OCI-M1 (cell line): ENCODE measurements around the gene RAI14.
"Not testable (repeated sequence)": the region's sequence is repeated elsewhere in the genome, so short reads cannot be mapped to it uniquely, and the experiment has no call there.

Experiments used
- DNase-seq: peaks from one replicate; lab custom pipeline; 2025; lab: John Stamatoyannopoulos, UW

Gene RAI14

DNA sequence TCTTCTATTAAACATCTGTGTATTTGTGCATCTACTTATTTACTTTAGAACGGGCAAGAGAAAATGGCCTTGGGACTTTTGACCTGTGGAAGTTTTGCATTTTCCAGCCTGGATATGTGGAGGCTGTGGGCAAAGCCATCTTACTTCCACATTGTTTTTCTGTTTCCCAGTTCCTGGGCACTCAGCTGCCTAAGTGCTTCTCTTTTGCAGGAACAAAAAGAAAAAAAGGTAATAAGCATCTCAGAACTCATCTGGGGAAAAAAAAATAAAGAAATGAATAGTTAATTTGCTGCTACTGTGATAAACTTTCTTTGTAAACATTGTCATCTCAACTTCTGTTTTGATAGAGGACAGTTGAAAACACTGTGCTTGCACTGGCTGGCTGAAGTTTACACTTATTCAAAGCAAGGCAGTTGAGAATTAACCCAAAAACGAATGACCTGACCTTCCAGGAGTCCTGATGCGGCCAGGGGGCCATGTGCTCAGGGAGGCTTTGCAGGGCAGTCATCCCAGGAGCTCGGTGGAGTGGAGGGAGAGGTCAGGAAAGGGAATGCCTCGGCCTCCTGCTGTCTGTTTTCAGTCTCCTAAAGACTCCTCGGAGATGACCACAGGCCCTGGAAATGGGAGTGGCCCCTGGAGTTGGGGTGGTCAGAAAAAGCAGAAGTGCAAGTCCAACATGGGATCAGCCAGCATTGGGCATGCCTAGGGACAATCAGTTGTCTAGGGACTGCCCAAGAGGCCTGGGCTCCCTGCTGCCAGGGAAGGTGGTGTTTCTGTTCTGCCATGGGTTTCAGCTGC, 75.5 kb downstream of the RAI14 start:
- peak; percentile 70 for DNase-seq

DNA sequence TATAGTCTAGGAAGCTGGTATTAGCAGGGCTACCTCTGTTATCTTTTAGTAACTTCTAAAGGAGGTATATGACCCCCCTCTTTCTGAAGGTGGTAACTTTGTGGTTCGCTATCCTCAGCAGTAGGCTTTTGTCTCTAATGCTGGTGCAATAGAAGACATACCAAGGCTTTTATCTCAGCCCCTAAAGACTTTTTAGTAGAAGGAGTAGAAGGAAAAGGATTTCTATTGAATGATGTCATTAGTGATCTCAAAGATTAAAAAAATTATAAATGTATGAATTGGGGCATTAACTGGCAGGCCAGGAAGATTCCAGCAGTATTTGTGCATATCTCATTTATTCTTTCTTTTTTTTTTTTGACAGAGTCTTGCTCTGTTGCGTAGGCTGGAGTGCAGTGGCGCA, 78.2 kb downstream of the RAI14 start:
- DNase-seq, result no peak

DNA sequence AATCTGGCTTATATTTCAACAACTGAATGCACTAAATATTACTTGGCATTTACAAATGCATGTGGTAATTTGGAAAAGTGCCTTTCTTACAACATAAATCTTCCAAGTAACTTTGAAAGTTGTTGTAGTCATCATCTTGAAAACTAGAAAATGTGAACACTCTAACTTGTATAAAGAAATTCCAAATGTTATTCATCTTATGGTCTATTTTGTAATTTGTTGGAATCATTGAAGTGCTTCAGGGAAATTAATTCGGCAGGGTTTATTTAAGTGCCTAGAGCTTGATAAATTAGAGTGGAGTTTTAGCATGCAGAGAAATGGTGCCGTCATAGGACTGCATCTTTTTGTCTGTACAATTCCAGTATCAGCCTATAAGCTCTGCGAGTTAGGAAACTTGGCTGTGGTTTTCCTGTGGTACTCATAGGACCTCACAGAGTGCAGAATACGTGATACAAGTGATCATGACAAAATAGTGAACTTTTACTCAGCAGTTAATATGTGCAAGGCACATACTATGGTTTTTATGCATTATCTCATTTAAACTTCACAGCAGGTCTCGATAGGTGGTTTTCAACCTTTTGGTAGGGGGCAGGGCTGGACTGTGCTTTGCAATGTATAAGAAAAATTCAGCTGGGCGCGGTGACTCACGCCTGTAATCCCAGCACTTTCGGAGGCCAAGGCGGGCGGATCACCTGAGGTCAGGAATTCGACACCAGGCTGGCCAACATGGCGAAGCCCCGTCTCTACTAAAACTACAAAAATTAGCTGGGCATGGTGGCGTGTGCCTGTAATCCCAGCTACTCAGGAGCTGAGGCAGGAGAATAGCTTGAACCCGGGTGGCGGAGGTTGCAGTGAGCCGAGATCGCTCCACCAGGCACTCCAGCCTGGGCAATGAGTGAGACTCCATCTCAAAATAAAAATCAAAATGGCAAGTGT, 79.6 kb downstream of the RAI14 start:
- DNase-seq, result no peak

GRCh38 chr5:34736445-34737115, 80.5 kb downstream of the RAI14 start:
- no peak for DNase-seq

DNA sequence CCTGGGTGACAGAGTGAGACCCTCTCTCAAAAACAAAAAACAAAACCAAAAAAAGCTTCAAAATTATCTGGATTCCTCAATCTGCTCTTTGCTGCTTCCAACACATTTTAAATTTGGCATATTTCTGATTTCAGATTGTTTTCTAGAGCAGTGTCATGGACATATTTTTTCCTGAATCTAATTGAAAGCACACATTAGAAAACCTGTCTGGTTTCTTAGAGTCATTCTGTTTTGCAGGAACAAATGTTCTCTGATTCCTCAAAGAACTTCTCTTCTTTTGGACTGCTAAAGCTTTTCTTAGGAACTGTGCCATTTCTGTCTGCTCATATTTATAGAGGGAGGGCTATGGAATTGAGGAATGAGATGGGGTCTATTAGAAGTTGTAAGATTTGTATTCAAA, 81.6 kb downstream of the RAI14 start:
- DNase-seq, result no peak

DNA sequence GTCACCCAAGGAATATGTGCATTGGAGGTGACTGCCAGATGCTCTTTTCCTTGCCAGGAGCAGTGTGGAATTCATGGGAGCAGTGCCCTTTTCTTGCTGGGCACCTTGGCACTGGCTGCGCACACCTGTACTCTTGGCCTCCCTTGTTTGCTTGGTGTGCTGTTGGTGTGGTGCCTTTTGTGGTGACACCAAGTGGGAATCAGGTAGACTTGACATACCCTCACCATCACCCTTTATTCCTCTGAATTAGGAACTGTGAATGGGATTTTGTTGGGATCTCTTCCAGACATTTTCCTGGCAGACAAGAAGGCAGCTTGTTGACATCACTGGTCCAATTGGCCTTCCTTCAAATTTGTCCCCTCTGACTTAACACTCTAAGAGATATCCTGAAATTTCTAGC, 82.3 kb downstream of the RAI14 start:
- DNase-seq, result no peak

DNA sequence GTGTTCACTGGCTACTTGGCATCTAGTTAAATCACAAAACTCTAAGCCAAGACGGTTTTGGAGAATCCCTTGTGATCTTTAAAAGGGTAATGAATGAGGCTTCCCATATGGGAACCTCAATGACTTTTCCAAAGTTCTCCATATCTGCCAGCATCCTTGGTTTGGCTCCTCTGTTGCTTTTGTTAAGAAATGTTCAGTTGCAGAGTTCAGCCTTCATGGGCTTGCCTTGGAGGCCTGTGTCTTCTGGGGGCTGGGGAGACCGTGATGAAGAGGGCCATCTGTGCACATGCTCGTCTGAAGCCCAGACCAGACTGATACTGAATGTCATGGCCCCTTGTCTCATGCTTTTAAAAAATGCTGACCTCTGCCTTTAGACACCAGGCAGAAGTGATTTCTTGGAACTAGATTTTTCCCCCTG, 84.3 kb downstream of the RAI14 start:
- DNase-seq, result no peak

DNA sequence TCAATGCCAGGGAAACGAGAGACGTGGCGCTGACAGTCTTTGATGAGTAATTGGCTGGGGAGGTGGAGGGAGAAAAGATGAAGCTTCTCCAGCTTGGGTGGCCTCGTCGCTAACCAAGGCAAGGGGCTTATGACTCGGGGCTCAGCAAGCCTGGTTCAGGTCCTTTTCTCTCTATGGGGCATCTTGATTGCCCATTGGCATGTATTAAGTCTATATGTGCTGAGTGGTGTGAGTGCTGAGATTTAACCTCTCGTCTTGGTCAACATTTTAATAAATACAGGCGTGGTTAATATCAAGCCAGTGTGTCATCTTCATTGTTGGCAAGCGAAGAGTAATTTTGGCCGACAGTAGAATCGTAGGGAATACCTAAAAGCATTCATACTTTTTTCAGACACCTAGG, 85.9 kb downstream of the RAI14 start:
- DNase-seq, result no peak

DNA sequence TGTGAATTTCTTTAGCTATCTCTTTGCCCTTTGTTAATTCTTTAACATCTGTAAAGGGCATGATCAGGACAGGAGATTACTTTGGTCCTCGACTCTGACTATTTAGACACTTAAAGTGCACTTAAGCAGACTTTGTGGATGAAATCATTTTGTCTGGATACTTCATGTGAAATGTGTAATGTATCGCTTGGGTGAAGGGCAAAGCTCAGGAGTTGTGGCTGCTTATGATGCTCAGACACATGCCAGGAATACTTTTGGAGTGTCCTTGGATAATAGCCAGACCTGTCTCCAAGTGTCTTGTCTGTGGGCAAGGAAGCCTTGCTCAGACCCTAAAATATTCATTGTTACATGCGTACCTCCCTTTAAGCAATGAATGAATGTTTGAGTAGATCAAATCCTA, 87.8 kb downstream of the RAI14 start:
- no peak for DNase-seq

DNA sequence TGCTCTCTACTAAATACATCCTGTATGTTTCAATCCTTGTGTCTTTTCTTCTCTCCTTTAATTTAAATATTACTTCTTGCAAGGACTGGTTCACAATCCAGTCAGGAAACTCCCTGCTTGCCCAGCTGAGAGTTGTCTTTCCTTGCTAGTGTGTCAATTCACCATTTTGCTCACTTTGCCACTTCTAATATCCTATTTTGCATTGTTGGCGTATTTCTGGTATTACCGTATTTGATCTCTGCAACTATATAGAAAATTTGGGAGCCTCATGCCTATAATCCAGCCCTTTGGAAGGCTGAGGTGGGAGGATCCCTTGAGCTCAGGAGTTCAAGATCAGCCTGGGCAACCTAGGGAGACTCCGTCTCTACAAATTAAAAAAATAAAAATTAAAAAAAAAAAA, 92.3 kb downstream of the RAI14 start:
- no peak for DNase-seq

GRCh38 chr5:34749431-34749873, 93.3 kb downstream of the RAI14 start:
- DNase-seq, result no peak

DNA sequence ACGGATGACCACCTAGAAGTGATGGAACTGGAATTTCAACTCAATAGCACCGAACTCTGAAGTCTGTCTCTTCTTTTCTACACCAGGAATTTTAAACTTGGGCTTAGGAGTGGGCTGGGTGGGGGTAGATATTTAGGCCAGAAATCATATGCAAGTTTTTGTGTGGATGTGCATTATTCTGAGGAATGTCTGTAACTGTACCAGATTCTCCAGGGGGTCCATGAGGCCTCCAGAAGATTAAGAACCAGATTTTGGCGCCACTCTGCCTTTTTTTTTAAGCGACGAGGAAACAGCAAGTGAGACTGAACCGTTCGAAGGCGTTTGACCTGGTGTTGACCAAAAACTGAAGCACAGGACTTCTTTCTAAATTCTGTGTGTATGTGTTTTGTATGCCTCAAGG, 94.1 kb downstream of the RAI14 start:
- no peak for DNase-seq

GRCh38 chr5:34751807-34752736, 95.9 kb downstream of the RAI14 start:
- no peak for DNase-seq

- not testable (repeated sequence) for DNase-seq
These were observed 97.1 kb downstream of the RAI14 start for GRCh38 chr5:34753236-34753635.

DNA sequence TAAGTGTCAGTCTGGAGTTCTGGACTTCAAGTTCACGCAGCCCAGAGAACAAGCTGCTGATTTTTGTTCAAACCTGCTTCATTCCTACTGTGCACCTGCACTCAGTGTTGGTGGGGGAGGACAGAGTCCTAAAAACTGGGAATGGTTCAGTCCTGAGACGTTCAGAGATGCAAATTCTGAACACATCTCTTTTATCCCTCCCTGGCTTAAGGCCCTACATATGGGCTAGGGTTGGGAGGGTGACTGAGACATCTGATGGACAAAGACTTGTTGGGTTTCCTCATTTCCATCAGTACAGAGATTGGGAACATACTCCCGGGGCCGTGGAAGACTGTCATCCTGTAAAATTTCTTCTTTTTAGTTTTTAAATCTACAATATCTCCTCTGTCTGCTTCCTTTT, 99.8 kb downstream of the RAI14 start:
- DNase-seq, result no peak

GRCh38 chr5:34756781-34757624, 100.9 kb downstream of the RAI14 start:
- no peak for DNase-seq

- no peak for DNase-seq
These were observed 102.4 kb downstream of the RAI14 start for GRCh38 chr5:34758514-34758913.

- not testable (repeated sequence) for DNase-seq
These were observed 103.1 kb downstream of the RAI14 start for GRCh38 chr5:34759213-34759612.

- DNase-seq, result no peak
These were observed 109.5 kb downstream of the RAI14 start for GRCh38 chr5:34765662-34766061.

DNA sequence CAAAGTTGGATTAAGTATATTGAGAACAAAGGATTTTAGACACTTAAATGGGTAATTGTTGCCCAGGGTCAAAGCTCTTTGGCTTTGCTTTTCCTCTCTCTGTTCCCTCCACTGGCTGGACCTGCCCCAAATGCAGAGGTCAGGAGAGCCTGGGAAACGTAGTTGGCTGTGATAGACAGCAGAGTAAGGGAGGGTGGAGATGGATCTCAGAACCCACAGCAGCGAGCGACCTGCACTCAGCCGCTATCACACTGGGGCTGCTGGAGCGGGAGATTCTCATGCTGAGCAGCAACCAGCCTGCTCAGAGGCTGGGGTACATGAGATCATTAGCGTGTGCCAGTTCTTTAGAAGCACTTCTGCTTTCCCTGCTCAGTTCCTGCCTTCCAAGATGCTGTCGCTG, 111.1 kb downstream of the RAI14 start:
- DNase-seq, result no peak
